ENCODE data around the gene KIFC1.

GRCh38 chr6:33392979-33393378 lies 1.4 kb downstream of the KIFC1 start:
- no peak for TF ChIP-seq EZH2 (IDR thresholded peaks at IDR 0.05; ENCODE audit: insufficient read depth, poor library complexity, severe bottlenecking)
- TF ChIP-seq EZH2phosphoT487 (IDR thresholded peaks at IDR 0.05; ENCODE audit: insufficient read depth, low read depth) = no peak
